Measurements from ENCODE around the gene FGF8.

GRCh38 chr10:101761226-101761625 lies 14.7 kb downstream of the FGF8 start:
- TF ChIP-seq CTCF (IDR thresholded peaks at IDR 0.05) (no peak), POLR2A (IDR thresholded peaks at IDR 0.05) (no peak), EP300 (IDR thresholded peaks at IDR 0.05) (no peak)

Measured in tibial nerve (tissue), 4 donors.